GM12892 (cell line): Measurements from ENCODE around the gene ZNF212.

Source experiments
- DNase-seq: peaks from one replicate; pipeline ENCODE4 v3.0.0; 2011; ENCODE audit not compliant: insufficient read length
- FAIRE-seq: peaks from 2 replicates; lab custom pipeline; 2011; peaks lifted over from hg19 to GRCh38; lab: Jason Lieb, UNC
- POLR2A ChIP-seq: IDR thresholded peaks from 2 replicates; pipeline ENCODE4 v1.6.1; 2011; ENCODE audit warnings: low read depth, low read length, control low read depth
- POLR2AphosphoS5 ChIP-seq: IDR thresholded peaks from 2 replicates; pipeline ENCODE4 v1.6.1; 2011; ENCODE audit warnings: low read depth, low read length, control low read depth
- TAF1 ChIP-seq: IDR thresholded peaks from 2 replicates; pipeline ENCODE4 v1.6.1; 2011; ENCODE audit warnings: low read depth, mild to moderate bottlenecking, control low read depth, low read length, borderline replicate concordance

The ZNF212 gene

DNA sequence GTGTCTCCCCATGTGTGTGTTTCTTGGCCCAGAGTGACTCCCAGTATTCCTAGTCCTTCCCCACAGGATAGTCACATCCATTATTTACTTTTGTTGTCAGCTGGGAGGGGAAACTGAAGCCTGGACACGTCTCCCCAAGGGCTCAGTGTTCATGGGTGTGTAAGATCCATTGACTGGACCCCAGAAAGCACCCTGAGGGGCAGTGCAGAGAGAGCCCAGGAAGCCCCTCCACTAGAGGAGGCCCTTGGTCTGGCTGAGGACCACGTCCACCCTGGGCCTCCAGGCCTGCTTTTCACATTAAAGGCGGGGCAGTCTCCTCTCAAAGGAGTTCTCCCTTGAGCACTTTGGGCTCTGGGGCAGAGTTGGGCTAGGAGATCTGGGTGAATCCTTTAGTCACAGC is 43.9 kb downstream of the ZNF212 start:
- DNase-seq, result no peak
- FAIRE-seq, result no peak
- TF ChIP-seq POLR2A (no peak), TAF1 (no peak), POLR2AphosphoS5 (no peak)

DNA sequence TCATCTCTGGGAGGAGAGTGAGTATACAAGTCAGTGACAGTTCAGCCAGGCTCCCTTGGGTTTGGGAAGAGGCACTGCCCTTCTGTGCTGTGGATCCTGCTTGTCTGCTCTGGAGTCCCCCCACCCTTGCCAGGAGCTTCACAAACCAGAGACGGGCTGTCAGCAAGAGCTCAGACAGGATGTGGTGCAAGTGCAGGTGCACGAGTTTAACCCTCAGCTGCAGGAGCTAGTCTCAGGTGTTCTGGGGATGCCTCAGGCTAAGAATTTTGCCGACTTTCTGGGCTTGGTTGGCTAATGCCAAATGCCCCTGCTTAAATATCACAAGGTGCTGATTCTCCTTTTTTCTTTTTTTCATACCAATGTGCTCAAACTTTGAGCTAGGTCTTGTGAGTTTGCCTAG is 44.9 kb downstream of the ZNF212 start:
- TF ChIP-seq TAF1 (no peak), POLR2AphosphoS5 (no peak), POLR2A (no peak)
- DNase-seq, result no peak
- FAIRE-seq, result no peak

DNA sequence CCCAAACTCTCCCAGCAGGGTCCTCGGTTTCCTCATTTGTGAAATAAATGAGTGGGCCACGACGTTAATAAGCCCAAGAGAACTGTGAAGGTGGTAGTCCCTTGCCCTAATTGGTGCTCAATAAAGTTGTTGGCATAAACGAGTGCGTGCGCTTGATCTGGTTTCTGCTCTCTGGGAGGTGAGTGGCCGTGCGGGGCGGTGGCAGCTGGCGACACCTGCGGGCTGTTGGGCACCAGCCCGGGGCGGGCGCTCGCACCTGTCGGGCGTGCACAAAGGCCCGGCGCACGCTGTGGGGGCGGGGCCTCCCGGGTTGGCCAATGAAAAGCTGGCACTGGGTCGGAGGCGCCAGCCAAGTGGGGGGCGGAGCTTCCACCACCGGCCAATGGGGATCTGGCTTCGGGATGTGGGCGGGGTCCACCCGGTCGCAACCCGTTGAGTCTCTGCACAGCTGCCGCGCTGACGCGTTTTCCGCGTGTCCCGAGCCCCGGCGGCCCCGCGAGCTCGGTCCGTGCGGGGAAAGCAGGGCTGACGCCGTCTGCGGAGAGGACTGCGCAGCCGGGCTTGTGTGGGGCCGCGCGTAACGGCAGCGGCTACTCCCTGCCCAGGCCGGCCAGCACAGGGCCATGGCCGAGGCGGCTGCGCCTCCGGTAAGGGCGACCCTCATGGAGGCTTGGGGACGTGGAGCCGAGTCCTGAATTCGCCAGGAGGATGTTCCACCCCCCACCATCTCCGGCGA is 45.6 kb downstream of the ZNF212 start:
- TF ChIP-seq POLR2A, result peak; percentile 63
- TF ChIP-seq TAF1, result no peak
- peak; percentile 72 for TF ChIP-seq POLR2AphosphoS5
- FAIRE-seq, result peak; percentile 94

DNA sequence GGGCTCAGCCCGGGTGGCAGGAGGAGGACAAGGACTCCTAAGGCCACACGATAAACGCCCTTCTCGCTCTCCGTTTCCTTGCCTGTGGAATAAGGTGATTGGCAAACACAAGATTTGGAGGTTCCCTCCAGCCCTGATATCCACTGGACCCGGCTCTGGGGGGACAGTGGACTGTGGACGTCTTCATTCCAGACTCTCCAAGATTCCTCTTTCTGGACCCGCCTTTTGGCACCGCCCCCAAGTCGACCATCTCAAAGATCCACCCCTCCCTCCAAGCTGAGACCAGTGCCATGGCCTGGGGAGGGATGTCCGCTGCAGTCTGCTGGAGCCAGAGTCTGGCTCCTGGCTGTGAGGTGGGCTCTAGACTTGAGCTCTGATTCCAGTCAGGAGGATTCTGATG is 46.2 kb downstream of the ZNF212 start:
- no peak for FAIRE-seq
- TF ChIP-seq POLR2A (no peak), TAF1 (no peak), POLR2AphosphoS5 (no peak)
- no peak for DNase-seq

More for the DNA sequence above, 45.6 kb downstream of the ZNF212 start:
- peak; percentile 98 for DNase-seq

DNA sequence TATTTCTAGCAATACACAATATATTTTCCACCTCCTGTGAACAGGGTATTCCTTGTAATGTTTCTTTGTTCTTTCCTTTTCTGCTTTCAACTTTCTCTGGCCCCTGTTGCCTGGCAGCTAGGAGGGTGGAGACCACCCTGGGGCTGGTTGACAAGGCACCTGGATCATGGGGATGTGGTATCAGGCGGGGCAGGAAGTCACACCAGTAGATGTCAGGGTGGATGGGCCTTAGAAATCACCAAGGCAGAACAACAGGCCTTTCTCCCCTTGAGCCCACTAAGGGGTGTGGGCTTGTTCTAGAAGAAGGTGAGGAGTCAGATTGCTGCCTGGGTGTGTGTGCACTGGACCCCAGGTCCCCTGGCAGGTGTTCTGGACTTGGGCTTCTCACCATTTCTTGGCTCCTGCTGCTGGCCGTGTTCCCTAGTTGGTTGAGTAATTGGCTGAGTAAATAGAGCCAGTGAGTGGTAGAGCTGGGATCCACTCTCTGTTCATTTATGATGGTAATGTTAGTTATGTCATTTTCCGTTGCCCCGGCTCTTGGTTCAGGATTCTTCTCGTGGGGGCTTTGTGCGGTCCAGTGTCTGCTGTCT is 47.5 kb downstream of the ZNF212 start:
- TF ChIP-seq POLR2AphosphoS5 (no peak), POLR2A (no peak), TAF1 (no peak)
- FAIRE-seq (no peak), DNase-seq (no peak)

DNA sequence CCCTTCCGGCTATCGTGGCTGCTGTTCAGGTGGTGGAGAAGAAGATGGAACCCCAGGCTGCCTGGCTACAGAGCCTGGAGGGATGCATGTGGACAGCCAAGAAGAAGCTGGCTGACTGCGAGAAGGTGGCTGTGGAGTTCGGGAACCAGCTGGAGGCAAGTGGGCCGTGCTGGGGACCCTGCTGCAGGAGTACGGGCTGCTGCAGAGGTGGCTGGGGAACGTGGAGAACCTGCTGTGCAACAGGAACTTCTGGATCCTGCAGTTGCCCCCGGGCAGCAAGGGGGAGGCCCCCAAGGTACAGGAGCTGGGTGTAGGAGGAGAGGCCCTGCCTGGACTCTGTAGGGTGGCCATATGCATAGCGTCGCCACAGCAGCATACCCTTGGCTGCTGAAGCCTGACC is 48.2 kb downstream of the ZNF212 start:
- TF ChIP-seq TAF1 (no peak), POLR2A (no peak), POLR2AphosphoS5 (no peak)
- no peak for FAIRE-seq
- no peak for DNase-seq

DNA sequence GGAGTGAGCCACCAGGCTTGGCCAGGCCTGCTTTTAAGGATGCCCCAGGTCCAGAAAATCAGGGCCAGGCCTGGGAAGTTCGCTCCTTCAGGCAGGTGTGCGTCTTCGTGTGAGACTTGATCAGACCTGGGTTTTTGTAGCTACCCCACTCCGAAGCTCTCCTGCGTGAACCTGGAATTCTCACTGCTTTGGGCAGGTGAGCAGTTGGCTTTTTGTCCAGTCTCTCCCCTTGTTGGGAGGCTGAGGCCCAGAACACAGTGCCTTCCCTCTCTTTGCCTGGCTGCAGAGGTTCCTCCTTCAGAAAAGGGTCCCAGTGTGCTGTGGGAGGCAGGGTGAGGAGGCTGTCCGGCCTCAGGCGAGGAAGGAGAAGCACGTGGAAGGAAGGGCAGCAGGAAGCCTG is 49.8 kb downstream of the ZNF212 start:
- FAIRE-seq (no peak), DNase-seq (no peak)
- no peak for TF ChIP-seq POLR2AphosphoS5
- no peak for TF ChIP-seq TAF1
- no peak for TF ChIP-seq POLR2A

DNA sequence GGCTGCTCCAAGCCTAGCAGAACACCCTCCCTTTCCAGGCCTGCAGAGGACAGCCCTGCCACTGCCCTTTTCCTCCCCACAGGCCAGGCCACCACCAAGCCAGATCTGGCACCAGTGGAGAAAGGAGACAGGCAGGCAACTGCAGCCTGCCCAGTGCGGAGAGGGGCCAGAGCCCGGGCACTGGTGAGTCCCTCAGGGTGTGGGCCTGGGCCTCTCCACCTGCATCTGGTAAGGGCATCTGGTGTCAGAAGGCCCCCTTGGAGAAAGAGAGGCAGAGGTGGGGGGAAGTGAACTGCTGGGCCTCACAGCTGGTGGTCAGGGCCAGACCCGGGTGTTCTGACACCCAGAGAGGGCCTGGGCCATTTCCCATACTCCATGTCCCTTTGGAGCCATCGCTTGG is 50.4 kb downstream of the ZNF212 start:
- no peak for DNase-seq
- no peak for FAIRE-seq
- TF ChIP-seq POLR2A, result no peak
- TF ChIP-seq POLR2AphosphoS5, result no peak
- no peak for TF ChIP-seq TAF1

DNA sequence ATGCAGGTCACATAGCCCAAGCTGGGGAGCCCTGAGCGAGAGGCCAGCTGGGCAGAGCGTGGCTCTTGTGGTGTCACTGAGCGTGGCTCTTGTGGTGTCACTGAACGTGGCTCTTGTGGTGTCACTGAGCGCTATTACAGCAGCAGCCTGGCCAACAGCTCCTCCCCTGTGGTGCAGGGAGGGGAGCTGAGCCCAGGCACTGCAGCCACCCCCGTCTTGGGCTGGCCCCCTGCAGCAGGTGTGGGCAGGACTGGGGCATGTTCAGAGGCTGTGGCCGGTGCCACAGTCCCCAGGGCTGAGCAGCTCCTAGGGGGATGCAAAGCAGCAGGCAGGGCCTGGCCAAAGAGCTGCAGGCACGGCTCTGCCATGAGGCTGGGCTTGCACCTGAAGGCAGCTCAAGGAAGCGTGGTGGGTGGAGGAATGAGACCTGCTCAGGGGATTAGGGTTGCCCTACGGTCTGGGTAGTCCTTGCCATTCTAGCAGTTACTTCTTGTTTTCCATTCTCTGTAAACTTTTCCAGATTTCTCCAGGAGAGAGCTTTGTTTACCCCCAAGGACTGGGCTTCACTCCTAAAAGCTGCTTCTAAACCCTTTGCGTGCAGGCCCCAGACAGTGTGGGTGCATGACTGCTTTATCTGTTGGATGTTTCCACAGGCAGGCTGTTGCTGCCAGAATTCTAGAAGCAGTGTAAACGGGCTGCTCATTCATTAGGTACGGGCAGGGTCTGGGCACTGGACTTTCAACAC is 51.8 kb downstream of the ZNF212 start:
- no peak for FAIRE-seq
- DNase-seq, result no peak
- no peak for TF ChIP-seq TAF1
- no peak for TF ChIP-seq POLR2A
- TF ChIP-seq POLR2AphosphoS5, result no peak

DNA sequence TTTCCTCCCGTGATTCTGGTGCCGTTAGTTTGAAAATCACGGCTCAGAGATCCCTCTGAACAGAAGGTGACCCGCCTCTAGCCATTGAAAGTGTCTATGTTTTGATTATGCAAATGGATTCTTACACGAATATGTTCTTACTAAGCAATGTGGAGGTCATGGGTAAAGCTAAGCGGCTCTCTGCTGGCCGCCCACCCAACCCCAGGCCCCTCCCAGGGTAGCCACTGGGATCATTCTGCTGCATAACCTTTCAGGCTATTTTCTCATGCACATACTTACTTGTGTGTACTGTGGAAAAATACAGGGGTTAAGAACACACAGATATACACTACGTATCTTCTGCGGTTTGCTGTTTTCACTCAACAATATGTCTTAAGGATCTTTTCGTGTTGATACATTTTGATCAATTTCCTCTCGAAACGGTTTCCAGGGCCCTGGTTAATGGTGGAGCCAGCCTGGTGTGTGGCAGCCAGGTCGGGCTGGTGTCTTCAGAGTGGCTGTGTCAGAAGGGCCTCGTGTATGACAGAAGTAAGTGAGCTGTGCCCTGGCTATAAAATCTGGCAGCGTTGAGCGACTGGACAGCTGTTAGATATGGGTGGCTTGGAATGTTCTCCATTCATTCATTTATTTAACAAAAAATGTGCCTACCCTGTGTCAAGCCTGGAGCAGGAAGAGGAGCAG is 52.5 kb downstream of the ZNF212 start:
- no peak for DNase-seq
- FAIRE-seq, result no peak
- TF ChIP-seq TAF1 (no peak), POLR2AphosphoS5 (no peak), POLR2A (no peak)

DNA sequence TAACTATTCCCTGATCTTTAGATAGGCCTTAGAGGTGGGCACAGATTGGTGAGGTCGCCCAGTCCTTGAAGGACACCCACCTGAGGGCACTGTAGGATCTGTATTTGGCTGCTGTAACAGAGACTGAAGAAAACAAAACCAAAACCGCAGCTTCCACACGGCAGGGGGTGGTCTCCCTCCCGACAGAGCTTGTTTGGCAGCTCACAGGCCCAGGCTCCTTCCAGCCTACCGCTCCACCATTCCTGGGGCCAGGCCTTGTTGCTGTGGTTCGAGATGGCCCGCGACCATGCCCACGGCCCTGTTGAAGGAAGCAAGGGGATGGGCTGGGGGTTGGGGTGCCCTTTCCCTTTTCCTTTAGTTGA is 53.0 kb downstream of the ZNF212 start:
- FAIRE-seq (no peak), DNase-seq (no peak)
- no peak for TF ChIP-seq TAF1
- no peak for TF ChIP-seq POLR2A
- no peak for TF ChIP-seq POLR2AphosphoS5
